ENCODE results near the gene TOP3A.
"Not testable (repeated sequence)": the region's sequence is repeated elsewhere in the genome, so short reads cannot be mapped to it uniquely, and the experiment has no call there.

TOP3A gene

DNA sequence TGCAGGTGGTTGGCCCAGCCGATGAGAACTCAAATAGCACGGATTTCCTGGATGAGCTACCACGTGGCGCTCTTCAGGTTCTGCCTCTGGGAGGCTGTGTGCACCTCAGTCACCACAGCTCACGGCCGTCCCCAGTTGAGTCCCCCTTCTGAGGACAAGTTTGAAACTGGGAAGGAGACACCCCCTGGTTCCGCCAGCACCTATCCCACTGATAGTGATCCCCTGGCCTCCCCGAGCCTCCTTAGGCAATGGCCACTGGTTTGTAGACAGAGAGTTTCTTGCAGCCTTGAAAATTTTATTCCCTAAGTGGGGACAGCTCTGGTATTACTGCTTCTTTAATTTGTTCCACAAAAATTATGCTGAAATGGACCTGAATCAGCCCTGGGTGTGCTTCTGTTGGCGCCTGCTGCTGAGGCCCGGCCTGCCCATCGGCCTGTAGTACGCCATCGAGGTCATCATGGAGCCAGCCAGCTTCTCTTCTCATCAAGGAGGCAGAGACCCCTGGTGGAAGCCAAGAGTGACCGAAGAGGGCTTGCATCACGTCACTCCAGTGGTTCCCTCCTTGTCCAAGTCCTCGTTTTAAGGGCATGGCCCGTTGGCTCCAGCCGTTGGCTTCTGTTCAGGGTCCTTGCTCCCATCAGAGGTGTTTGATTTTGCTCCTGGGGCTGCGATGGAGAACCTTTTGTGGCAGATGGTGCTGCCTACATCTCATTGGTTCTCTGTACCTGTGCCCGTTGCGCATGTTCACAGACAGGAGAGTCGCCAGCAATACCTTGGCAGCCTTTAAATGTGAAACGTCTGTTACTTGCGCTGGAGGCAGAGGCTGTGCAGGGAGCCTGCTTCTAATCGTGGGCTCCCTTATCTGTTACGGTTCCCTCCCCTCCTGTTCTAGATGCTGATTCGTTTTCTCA lies 9.6 kb upstream of the TOP3A start:
- DNase-seq (ENCODE audit: low read depth), result no peak

DNA sequence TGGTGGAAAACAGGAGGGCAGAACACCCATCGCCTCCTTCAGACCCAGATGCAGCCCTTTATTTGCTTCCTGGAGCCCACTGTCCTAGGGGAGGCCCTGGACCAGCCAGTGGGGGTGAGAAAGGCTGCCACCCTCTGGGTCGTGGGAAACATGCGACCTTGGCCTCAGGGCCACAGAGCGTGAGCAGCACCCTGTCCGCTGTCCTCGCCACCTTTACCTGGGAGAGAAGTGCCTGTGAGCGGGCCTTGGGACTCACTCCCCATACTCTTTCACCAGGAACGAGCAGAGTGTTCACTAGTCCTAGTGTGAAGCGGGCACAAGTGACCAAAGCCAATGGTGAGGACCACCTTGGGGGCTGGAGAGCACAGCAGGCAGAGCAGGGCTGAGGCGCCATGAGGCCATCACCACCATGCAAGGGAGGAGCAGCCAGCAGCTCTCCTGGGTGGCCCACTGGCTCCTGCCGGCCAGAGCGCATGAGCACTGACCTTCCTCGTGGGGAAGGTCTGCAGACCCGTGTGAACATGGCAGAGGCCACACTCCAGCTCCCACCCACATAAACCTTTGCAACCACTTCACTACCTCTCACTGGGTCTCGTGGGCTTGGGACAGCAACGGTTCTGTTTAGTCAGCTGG lies 8.8 kb upstream of the TOP3A start:
- no peak for DNase-seq (ENCODE audit: low read depth)

DNA sequence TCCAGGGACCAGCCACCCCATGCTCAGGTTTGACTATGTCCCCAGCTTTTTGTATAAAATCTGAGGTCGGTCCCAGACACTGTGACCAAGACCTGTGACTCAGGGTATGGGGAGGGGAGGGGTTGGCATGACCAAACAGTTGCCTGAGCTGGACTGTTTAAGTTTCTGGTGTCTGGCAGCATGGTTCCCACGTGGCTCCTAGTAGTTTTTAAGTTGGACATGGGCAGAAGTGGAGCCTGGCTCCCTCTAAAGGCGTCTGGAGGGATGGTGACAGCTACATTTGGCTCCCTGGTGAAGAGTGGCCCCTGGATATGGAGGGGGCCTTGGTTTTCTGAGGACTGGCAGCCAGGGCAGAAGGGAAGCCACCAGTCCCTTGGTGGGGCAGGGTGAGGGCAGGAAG lies 8.2 kb upstream of the TOP3A start:
- no peak for DNase-seq (ENCODE audit: low read depth)

DNA sequence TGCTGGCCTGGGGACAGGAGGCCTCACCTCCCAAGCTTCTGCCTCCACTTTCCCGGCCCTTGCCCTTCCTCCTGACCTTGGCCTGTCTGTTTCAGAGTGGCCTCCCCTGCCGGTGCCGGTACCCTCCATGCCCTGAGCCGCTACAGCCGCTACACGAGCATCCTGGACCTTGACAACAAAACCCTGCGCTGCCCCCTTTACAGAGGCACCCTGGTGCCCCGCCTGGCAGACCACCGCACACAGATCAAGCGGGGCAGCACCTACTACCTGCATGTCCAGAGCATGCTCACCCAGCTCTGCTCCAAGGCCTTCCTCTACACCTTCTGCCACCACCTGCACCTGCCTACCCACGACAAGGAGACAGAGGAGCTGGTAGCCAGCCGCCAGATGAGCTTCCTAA lies 7.7 kb upstream of the TOP3A start:
- no peak for DNase-seq (ENCODE audit: low read depth)

DNA sequence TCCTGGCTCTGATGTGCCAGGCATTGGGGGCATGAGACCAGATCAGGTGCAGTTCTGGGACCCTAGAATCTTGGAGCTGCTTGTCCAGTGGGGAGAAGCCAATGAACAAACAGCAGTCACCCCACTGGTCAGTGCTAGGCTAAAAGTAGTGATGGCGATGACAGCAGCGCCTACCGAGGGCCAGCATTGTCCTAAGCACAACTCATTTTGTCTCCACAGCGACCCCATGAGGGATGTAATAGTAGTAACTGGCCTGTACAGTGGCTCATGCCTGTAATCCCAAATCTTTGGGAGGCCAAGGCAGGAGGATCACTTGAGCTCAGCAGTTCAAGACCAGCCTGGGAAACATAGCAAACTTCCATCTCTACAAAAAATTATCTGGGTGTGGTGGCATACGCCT lies 6.5 kb upstream of the TOP3A start:
- DNase-seq (ENCODE audit: low read depth), result no peak

DNA sequence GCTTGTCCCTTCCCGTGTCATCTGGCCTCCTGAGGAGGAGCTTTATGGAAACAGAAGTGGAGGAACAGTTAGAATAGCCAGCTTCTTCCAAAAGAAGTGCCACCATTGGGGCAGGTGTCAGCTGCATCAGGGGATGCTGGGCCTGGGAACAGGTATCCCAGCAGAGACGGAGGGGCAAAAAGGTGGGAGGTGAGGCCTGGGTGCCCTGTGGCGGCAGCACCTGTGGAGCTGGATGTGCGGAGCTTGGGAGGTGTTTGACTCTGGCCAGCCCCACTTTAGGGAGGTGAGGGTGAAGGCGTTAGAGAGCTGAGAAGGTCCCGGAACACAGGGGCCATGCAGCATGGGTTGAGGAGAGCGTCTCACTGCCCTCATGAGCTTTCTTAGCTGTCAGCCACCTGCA lies 5.5 kb upstream of the TOP3A start:
- no peak for DNase-seq (ENCODE audit: low read depth)

DNA sequence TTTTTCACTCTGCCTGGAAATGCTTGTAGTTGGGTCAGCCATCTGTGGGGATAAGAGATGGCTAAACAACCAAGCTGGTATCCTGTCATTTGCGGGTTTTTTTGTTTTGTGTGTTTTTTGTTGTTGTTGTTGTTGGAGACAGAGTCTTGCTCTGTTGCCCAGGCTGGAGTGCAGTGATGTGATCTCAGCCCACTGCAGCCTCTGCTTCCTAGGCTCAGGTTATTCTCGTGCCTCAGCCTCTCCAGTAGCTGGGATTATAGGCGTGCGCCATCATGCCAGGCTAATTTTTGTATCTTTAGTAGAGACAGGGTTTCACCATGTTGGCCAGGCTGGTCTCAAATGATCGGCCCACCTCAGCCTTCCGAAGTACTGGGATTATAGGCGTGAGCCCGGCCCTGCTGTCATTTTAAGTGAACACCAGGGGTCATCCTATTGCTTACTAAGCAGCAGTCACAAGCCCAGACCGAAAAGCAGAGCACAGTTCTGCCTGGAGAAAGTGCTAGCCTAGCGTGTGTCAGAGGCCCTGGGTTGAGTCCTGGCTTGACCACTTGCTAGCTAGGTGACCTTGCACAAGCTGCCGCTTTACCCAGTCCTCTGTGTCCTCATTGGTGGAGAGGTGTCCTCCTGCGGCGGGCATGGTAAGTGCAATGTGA lies 4.9 kb upstream of the TOP3A start:
- DNase-seq (ENCODE audit: low read depth), result peak; percentile 44

DNA sequence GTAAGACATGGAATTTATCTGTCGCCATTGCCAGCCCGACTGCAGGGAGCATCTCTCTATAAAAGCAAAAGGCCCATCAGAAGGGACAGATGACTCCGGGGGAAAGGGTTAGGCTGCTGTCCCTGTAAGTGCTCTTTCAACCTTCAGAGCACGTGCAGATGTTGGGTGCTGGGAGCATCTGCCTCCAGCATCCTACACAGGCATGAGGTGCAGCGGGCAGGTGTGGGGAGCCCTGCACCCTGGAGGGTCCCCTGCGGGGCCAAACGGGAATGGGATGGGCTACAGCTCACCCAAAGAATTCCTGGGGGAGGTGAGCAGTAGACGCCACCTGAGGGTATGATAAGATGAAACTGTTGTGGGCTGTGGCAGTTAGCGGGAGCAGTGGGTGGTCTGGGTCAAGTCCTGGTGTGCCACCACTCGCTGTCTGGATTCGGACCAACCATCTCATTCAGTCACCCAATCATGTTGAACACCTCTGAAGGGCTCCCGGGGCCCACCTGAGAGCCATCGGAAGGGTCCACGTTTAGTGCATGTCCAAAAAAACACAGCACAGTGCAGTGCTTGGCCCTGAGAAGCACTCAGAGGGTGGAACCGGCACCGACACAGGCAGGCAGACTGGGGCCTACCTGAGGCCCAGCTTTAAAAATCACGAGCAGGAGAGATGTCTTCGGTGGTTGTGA lies 4.1 kb upstream of the TOP3A start:
- DNase-seq (ENCODE audit: low read depth), result no peak

DNA sequence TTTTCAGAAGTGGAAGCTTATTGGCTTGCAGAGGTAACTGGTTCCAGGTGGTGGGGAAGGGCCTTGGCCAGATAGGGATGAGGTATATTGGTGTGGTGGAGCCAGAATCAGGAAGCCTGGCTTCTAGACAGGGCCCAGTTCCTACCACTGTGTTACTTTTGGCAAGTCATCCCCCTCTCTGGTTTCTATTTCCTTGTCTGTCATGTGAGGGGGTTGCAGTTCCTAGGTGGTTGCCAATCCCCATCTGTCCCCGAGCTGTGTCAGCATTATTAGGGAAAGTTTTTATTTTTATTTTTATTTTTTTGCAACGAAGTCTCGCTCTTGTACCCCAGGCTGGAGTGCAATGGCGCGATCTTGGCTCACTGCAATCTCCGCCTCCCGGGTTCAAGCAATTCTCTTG lies 3.3 kb upstream of the TOP3A start:
- DNase-seq (ENCODE audit: low read depth), result no peak

DNA sequence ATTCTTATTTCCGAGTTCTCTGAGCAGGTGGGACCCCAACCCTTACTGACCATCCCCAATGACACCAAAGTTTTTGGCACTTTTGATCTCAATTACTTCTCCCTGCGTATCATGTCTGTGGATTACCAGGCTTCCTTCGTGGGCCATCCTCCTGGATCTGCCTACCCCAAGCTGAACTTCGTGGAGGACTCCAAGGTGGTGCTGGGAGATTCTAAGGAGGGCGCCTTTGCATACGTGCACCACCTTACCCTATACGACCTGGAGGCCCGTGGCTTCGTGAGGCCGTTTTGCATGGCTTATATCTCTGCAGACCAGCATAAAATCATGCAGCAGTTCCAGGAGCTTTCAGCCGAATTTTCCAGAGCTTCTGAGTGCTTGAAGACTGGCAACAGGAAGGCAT lies 1.2 kb upstream of the TOP3A start:
- no peak for DNase-seq (ENCODE audit: low read depth)

DNA sequence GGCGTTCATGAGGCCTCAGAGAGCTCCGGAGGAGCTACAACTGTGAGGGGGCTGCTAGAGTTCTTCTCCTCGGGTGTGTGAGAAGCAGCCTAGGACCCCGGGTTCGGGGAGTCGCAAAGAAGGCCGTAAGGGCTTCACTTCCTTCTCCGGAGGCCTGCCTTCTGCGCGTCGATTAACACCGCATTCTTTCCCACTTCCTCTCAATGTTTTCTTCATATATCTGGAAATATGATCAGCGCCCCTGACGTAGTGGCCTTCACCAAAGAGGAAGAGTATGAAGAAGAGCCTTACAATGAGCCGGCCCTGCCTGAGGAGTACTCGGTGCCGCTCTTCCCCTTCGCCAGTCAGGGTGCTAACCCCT lies 748 bp upstream of the TOP3A start:
- DNase-seq (ENCODE audit: low read depth), result no peak

DNA sequence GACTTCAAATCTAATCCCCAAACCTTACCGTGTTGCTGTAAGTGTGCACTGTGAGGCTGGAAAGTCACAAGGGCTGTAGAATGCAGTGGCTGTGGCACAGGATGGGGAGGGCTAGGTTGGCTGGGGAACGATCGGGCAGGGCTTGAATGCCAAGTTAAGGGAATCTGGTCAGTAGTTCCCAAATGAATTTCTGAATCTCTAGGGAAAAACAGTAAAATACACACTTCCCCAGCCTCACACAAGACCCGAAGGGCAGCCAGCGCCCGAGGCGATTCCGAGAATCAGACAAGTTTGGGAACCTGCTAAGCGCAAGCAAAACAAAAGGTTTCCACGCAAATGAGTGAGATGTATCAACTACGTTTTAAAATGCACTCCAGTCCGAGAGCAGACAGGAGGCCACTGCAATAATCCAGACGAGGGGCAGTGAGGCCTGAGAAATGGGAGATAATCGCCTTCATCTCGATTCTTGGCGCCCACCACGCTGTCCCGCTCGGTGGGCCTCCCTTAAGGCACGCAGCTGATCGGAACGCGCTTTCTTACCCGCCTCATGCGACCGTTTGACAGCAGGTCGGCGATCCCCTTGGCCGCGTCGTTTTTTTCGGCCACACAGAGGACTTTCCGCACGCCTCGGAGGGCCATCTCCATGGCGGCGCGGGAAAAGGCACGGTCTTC lies 599 bp downstream of the TOP3A start:
- DNase-seq (ENCODE audit: low read depth), result no peak

DNA sequence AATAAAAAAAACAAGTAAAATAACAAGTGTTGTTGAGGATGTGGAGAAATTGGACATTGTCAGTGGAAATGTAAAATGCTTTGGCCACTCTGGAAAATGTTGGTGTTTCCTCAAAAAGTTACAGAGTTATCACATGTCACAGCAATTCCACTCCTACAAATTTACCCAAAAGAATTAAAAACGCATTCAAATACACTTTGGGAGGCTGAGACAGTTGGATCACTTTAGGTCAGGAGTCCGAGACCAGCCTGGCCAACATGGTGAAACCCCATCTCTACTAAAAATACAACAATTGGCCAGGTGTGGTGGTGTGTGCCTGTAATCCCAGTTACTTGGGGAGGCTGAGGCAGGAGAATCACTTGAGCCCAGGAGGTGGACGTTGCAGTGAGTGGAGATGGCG lies 5.6 kb downstream of the TOP3A start:
- DNase-seq (ENCODE audit: low read depth), result no peak

DNA sequence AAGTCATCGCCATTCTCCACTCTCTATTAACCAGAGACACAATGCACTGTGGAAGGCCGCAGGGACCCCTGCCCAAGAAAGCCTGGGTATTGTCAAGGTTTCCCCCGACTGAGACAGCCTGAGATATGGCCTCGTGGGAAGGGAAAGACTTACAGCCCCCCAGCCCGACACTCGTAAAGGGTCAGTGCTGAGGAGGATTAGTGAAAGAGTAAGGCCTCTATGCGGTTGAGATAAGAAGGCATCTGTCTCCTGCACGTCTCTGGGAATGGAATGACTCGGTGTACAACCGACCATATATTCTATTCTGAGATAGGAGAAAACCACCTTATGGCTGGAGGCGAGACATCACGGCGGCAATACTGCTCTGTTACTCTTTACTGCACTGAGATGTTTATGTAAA lies 11.6 kb downstream of the TOP3A start:
- not testable (repeated sequence) for DNase-seq (ENCODE audit: low read depth)

DNA sequence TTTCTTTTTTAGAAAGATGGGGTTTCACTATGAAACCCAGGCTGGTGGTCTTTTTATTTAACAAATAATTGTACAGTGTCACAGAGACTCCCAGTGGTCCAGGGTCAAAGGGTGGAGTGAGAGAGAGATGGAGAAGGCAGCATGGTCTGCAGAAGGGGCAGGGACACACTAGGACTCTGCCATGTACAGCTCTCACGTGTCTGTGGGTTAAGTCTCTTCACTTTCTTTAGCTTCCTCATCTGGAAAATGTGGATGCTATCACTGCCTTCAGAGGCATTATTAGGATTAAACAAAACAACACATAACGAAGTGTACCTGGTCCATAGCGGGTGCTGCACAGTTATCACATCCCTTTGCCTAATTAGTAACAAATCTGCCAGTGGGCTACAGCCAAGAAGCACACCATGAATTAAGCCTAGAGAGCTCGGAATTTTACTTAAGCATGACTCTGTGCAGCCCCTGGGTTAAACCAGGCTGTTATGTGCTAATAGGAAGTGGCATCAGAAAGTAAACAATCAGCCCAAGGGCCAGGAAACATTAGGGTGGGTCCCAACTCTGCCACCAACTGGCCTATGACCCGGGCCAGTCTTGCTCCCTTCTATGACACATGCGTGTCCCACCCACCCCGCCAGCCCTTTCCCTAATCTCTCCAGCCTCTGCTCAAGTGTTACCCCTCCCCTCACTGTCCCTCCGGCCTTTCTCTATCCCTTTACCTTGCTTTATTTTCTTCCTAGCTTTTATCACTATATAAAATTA lies 13.9 kb downstream of the TOP3A start:
- DNase-seq (ENCODE audit: low read depth), result no peak

DNA sequence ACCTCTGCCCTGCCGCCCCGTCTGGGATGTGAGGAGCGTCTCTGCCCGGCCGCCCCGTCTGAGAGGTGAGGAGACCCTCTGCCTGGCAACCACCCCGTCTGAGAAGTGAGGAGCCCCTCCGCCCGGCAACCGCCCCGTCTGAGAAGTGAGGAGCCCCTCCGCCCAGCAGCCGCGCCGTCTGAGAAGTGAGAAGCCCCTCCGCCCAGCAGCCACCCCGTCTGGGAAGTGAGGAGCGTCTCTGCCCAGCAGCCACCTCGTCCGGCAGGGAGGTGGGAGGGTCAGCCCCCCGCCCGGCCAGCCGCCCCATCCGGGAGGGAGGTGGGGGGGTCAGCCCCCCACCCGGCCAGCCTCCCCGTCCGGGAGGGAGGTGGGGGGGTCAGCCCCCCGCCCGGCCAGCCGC lies 16.7 kb downstream of the TOP3A start:
- not testable (repeated sequence) for DNase-seq (ENCODE audit: low read depth)

DNA sequence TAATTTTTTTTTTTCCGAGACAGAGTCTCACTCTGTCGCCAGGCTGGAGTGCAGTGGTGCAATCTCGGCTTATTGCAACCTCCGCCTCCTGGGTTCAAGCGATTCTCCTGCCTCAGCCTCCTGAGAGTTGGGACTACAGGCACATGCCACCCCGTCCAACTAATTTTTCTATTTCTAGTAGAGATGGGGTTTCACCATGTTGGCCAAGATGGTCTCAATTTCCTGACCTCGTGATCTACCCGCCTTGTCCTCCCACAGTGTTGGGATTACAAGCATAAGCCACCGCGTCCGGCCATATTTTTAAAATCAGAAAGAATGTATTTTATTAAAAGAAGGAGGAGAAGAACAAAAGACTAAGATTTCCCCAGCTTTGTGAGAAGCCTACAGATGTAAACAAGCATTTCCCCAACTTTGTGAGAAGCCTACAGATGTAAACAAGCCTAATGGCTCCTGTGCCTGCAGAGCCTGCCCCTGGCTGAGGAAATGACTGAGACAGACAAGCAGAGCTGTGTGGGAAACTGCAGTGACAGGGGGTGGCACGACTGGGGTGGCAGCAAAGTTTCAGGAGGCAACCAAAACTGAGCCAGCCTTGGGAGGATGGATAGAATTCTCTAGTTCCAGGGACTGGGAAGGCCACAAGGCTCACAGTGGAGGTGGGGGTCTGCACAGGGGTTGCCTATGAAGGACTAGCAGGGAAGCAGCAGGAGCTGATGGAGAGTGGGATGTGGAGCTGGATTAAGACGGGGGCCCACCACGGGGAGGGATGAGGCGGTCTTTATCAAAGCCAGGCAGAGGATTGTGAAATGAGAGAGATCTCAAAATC lies 22.9 kb downstream of the TOP3A start:
- DNase-seq (ENCODE audit: low read depth), result no peak

DNA sequence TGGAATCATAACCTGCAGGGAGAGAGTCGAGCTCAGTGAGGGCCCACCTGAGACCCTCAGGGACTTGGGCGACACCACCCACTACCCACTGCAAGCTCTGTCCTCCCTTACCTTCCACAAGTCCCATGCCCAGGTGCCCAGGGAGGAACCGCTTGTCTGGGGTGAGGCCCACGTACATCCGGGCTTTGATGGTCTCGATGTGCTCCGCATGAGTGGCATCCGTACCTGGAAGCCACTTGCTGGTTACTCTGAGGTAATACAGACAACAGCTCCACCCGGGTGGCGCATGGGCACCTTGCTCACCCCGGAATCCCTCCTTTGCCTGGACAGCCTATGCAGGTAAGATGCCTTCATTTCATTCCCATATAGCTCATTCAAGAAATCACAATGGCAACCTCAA lies 29.5 kb downstream of the TOP3A start:
- DNase-seq (ENCODE audit: low read depth), result no peak

DNA sequence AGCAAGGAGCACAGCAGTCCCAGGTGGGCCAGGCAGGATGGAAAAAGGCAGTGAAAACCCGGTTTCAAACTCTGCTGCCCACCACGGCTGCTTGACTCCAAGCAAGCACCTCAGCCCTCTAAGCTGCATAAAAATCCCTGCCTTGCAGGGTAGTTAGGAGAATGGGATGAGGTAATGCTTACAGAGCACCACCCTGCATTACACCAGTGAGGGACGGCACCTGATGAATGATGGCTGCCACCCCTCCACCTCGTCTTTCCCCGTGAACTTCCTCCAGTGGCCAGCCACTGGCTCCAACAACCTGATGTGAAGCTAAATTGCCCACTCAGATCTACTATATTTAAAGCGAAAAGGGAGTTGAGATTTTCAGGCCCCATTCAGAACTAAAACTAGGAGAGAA lies 33.0 kb downstream of the TOP3A start:
- no peak for DNase-seq (ENCODE audit: low read depth)

DNA sequence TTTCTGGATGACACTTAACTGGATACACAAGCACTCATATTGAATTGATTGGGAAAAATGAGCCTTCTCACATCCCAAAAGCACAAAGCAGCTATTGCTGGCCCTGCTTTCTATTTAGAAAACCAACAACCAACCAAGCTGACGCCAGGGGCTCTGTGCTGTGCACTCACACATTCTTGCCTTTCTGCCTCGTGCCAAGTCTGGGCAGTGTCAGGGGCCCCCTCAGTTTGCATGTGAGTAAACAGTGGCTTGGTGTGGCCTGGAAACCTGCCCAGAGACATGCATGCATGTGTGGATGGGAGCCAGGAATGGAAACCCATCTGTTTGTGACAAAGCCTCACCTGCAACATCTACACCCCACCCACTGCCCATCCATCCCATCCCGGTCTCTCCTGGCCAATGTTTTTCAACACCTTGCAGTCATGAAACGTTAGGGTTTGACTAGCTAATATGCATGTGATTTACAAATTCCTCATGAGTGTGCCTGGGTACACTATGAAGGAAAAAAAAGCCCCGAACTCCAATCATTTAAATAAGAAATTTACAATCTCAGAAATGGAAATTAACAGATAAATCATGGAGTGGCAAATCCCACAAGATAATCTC lies 33.9 kb downstream of the TOP3A start:
- no peak for DNase-seq (ENCODE audit: low read depth)

All from stromal cell of bone marrow (primary cell).